Hepatocyte (in vitro differentiated cells): ENCODE data around the gene SLC6A7. TPM values are rescaled to one million over a fixed set of nuclear protein-coding genes. Genes with fewer than 3 reads are reported as not detected.

ENCODE experiments used
- DNase-seq: peaks from one replicate; pipeline ENCODE4 v3.0.0-alpha.2; 2016; ENCODE audit warnings: low spot score
- H2AFZ ChIP-seq: fragments of 200-600 bp; sonication (generic); 2 replicates; pipeline ENCODE4 v1.6.0; 2016; ENCODE audit warnings: antibody characterized with exemption, mild to moderate bottlenecking
- H3K27ac ChIP-seq: fragments of 200-600 bp; sonication (generic); 2 replicates; pipeline ENCODE4 v1.5.1; 2016; ENCODE audit warnings: mild to moderate bottlenecking
- H3K27me3 ChIP-seq: fragments of 200-600 bp; sonication (generic); 2 replicates; pipeline ENCODE4 v1.6.1; 2016
- H3K36me3 ChIP-seq: fragments of 200-600 bp; sonication (generic); replicated peaks from 2 replicates; pipeline ENCODE4 v1.5.1; 2016; ENCODE audit warnings: low read depth; ENCODE audit not compliant: insufficient read depth
- H3K4me1 ChIP-seq: fragments of 200-600 bp; sonication (generic); 2 replicates; pipeline ENCODE4 v1.5.1; 2016; ENCODE audit warnings: mild to moderate bottlenecking, moderate library complexity; ENCODE audit not compliant: insufficient read depth
- H3K4me2 ChIP-seq: fragments of 200-600 bp; sonication (generic); 2 replicates; pipeline ENCODE4 v1.6.0; 2016
- H3K4me3 ChIP-seq: fragments of 200-600 bp; sonication (generic); 2 replicates; pipeline ENCODE4 v1.5.1; 2016; ENCODE audit warnings: mild to moderate bottlenecking
- H3K79me2 ChIP-seq: fragments of 200-600 bp; sonication (generic); 2 replicates; pipeline ENCODE4 v1.6.0; 2017; ENCODE audit warnings: mild to moderate bottlenecking
- H3K9me2 ChIP-seq: fragments of 200-600 bp; sonication (generic); replicated peaks from 2 replicates; pipeline ENCODE4 v1.6.0; 2017; ENCODE audit warnings: mild to moderate bottlenecking; ENCODE audit not compliant: insufficient read depth
- H3K9me3 ChIP-seq: fragments of 200-600 bp; sonication (generic); 2 replicates; pipeline ENCODE4 v1.5.1; 2016; ENCODE audit warnings: low read depth, mild to moderate bottlenecking
- H4K20me1 ChIP-seq: fragments of 200-600 bp; sonication (generic); 2 replicates; pipeline ENCODE4 v1.6.0; 2016; ENCODE audit warnings: mild to moderate bottlenecking; ENCODE audit not compliant: insufficient read depth, poor library complexity, severe bottlenecking
- CTCF ChIP-seq: fragments of 200-600 bp; sonication (generic); IDR thresholded peaks from 2 replicates; pipeline ENCODE4 v1.5.1; 2016; ENCODE audit warnings: antibody characterized with exemption, mild to moderate bottlenecking; ENCODE audit not compliant: poor library complexity
- EZH2 ChIP-seq: fragments of 200-600 bp; sonication (generic); IDR thresholded peaks from 2 replicates; pipeline ENCODE4 v1.6.1; 2016; ENCODE audit warnings: antibody characterized with exemption, mild to moderate bottlenecking, borderline replicate concordance
- EZH2phosphoT487 ChIP-seq: fragments of 200-600 bp; sonication (generic); IDR thresholded peaks from one replicate; pipeline ENCODE4 v1.6.1; 2018; ENCODE audit warnings: antibody characterized with exemption, mild to moderate bottlenecking, low read depth, moderate library complexity; ENCODE audit not compliant: unreplicated experiment, severe bottlenecking
- WGBS: methylation state at CpG from one replicate; pipeline ENCODE4 v1.1.6; 2016; ENCODE audit warnings: low lambda C conversion rate; ENCODE audit errors: missing lambda C conversion rate; 5-methylcytosine and 5-hydroxymethylcytosine counted together
- polyA plus RNA-seq: library from polyadenylated mRNA; unstranded; fragments of >200 nt; fragmentation: Nextera tagmentation; extraction: Ambion mirVana; gene quantifications from 2 replicates; pipeline ENCODE4 v1.2.1, GENCODE V29; 2016
- total RNA-seq: library from RNA; depleted of rRNA; stranded (reverse); fragments of >200 nt; gene quantifications from 2 replicates; pipeline ENCODE4 v1.2.3, GENCODE V29; 2014

The SLC6A7 gene
- total and polyA plus RNA-seq, 2 experiments from 2014 or later: 0.39 to 1.1 TPM

GRCh38 chr5:150242251-150242894 lies 52.5 kb downstream of the SLC6A7 start:
- H3K4me2 ChIP-seq: no peak overlapping the region

GRCh38 chr5:150243590-150243989 lies 53.7 kb downstream of the SLC6A7 start:
- Histone ChIP-seq H3K36me3 (no peaks in the 10 kb centered on the region), H3K9me2 (no peaks in the 10 kb centered on the region)

More at GRCh38 chr5:150242251-150242894, 52.5 kb downstream of the SLC6A7 start:
- no peaks in the 10 kb centered on the region for H3K36me3 ChIP-seq
- no peak for DNase-seq
- H4K20me1 ChIP-seq: no peaks in the 10 kb centered on the region
- 78% methylated on average over 11 of the region's 11 CpGs for WGBS
- no peaks in the 10 kb centered on the region for H3K9me2 ChIP-seq
- H3K4me3 ChIP-seq: no peak overlapping the region
- H2AFZ ChIP-seq: no peak overlapping the region
- H3K27ac ChIP-seq: no peak overlapping the region
- H3K9me3 ChIP-seq: no peaks in the 10 kb centered on the region
- no peak for TF ChIP-seq CTCF
- TF ChIP-seq EZH2phosphoT487: no peak
- no peak for TF ChIP-seq EZH2
- H3K79me2 ChIP-seq: no peaks in the 10 kb centered on the region
- peaks cover 18% of the 10 kb centered on the region for H3K4me1 ChIP-seq
- H3K27me3 ChIP-seq: no peaks in the 10 kb centered on the region

GRCh38 chr5:150244209-150244608 lies 54.3 kb downstream of the SLC6A7 start:
- Histone ChIP-seq H3K4me3 (no peak overlapping the region), H3K27ac (no peak overlapping the region), H4K20me1 (no peaks in the 10 kb centered on the region), H3K4me1 (peaks cover 18% of the 10 kb centered on the region), H3K9me3 (no peaks in the 10 kb centered on the region), H3K79me2 (no peaks in the 10 kb centered on the region), H3K4me2 (no peak overlapping the region), H3K9me2 (no peaks in the 10 kb centered on the region), H3K27me3 (no peaks in the 10 kb centered on the region), H2AFZ (no peak overlapping the region), H3K36me3 (no peaks in the 10 kb centered on the region)
- WGBS: 76% methylated on average over 7 of the region's 7 CpGs
- DNase-seq: no peak
- no peak for TF ChIP-seq EZH2phosphoT487
- TF ChIP-seq EZH2: no peak
- no peak for TF ChIP-seq CTCF

More at GRCh38 chr5:150243590-150243989, 53.7 kb downstream of the SLC6A7 start:
- H3K27me3 ChIP-seq: no peaks in the 10 kb centered on the region
- WGBS: 87% methylated on average over 4 of the region's 4 CpGs
- H3K4me1 ChIP-seq: peaks cover 18% of the 10 kb centered on the region
- H3K4me3 ChIP-seq: no peak overlapping the region
- H2AFZ ChIP-seq: no peak overlapping the region
- no peak for TF ChIP-seq EZH2
- no peak for TF ChIP-seq EZH2phosphoT487
- TF ChIP-seq CTCF: no peak
- H3K4me2 ChIP-seq: no peak overlapping the region
- DNase-seq: no peak
- no peak overlapping the region for H3K27ac ChIP-seq
- no peaks in the 10 kb centered on the region for H4K20me1 ChIP-seq
- no peaks in the 10 kb centered on the region for H3K9me3 ChIP-seq
- no peaks in the 10 kb centered on the region for H3K79me2 ChIP-seq
